Hepatocyte (in vitro differentiated cells): ENCODE results near the gene OR6P1. TPM values are rescaled to one million over a fixed set of nuclear protein-coding genes. Genes with fewer than 3 reads are reported as not detected.

Source experiments
- DNase-seq: peaks from one replicate; pipeline ENCODE4 v3.0.0-alpha.2; 2016; ENCODE audit warnings: low spot score
- H2AFZ ChIP-seq: fragments of 200-600 bp; sonication (generic); 2 replicates; pipeline ENCODE4 v1.6.0; 2016; ENCODE audit warnings: antibody characterized with exemption, mild to moderate bottlenecking
- H3K27ac ChIP-seq: fragments of 200-600 bp; sonication (generic); 2 replicates; pipeline ENCODE4 v1.5.1; 2016; ENCODE audit warnings: mild to moderate bottlenecking
- H3K27me3 ChIP-seq: fragments of 200-600 bp; sonication (generic); 2 replicates; pipeline ENCODE4 v1.6.1; 2016
- H3K36me3 ChIP-seq: fragments of 200-600 bp; sonication (generic); replicated peaks from 2 replicates; pipeline ENCODE4 v1.5.1; 2016; ENCODE audit warnings: low read depth; ENCODE audit not compliant: insufficient read depth
- H3K4me1 ChIP-seq: fragments of 200-600 bp; sonication (generic); 2 replicates; pipeline ENCODE4 v1.5.1; 2016; ENCODE audit warnings: mild to moderate bottlenecking, moderate library complexity; ENCODE audit not compliant: insufficient read depth
- H3K4me2 ChIP-seq: fragments of 200-600 bp; sonication (generic); 2 replicates; pipeline ENCODE4 v1.6.0; 2016
- H3K4me3 ChIP-seq: fragments of 200-600 bp; sonication (generic); 2 replicates; pipeline ENCODE4 v1.5.1; 2016; ENCODE audit warnings: mild to moderate bottlenecking
- H3K79me2 ChIP-seq: fragments of 200-600 bp; sonication (generic); 2 replicates; pipeline ENCODE4 v1.6.0; 2017; ENCODE audit warnings: mild to moderate bottlenecking
- H3K9me2 ChIP-seq: fragments of 200-600 bp; sonication (generic); replicated peaks from 2 replicates; pipeline ENCODE4 v1.6.0; 2017; ENCODE audit warnings: mild to moderate bottlenecking; ENCODE audit not compliant: insufficient read depth
- H3K9me3 ChIP-seq: fragments of 200-600 bp; sonication (generic); 2 replicates; pipeline ENCODE4 v1.5.1; 2016; ENCODE audit warnings: low read depth, mild to moderate bottlenecking
- H4K20me1 ChIP-seq: fragments of 200-600 bp; sonication (generic); 2 replicates; pipeline ENCODE4 v1.6.0; 2016; ENCODE audit warnings: mild to moderate bottlenecking; ENCODE audit not compliant: insufficient read depth, poor library complexity, severe bottlenecking
- EZH2 ChIP-seq: fragments of 200-600 bp; sonication (generic); IDR thresholded peaks from 2 replicates; pipeline ENCODE4 v1.6.1; 2016; ENCODE audit warnings: antibody characterized with exemption, mild to moderate bottlenecking, borderline replicate concordance
- EZH2phosphoT487 ChIP-seq: fragments of 200-600 bp; sonication (generic); IDR thresholded peaks from one replicate; pipeline ENCODE4 v1.6.1; 2018; ENCODE audit warnings: antibody characterized with exemption, mild to moderate bottlenecking, low read depth, moderate library complexity; ENCODE audit not compliant: unreplicated experiment, severe bottlenecking
- WGBS: methylation state at CpG from one replicate; pipeline ENCODE4 v1.1.6; 2016; ENCODE audit warnings: low lambda C conversion rate; ENCODE audit errors: missing lambda C conversion rate; 5-methylcytosine and 5-hydroxymethylcytosine counted together
- polyA plus RNA-seq: library from polyadenylated mRNA; unstranded; fragments of >200 nt; fragmentation: Nextera tagmentation; extraction: Ambion mirVana; gene quantifications from 2 replicates; pipeline ENCODE4 v1.2.1, GENCODE V29; 2016
- total RNA-seq: library from RNA; depleted of rRNA; stranded (reverse); fragments of >200 nt; gene quantifications from 2 replicates; pipeline ENCODE4 v1.2.3, GENCODE V29; 2014
- TF ChIP-seq, protein P1 (sequence below): fragments of 200-600 bp; sonication (generic); IDR thresholded peaks from 2 replicates; pipeline ENCODE4 v1.5.1; 2016; ENCODE audit warnings: antibody characterized with exemption, mild to moderate bottlenecking; ENCODE audit not compliant: poor library complexity

The OR6P1 gene
- total RNA-seq (not detected in 2 replicates), polyA plus RNA-seq (not detected in 2 replicates)

- TF ChIP-seq, protein P1, sequence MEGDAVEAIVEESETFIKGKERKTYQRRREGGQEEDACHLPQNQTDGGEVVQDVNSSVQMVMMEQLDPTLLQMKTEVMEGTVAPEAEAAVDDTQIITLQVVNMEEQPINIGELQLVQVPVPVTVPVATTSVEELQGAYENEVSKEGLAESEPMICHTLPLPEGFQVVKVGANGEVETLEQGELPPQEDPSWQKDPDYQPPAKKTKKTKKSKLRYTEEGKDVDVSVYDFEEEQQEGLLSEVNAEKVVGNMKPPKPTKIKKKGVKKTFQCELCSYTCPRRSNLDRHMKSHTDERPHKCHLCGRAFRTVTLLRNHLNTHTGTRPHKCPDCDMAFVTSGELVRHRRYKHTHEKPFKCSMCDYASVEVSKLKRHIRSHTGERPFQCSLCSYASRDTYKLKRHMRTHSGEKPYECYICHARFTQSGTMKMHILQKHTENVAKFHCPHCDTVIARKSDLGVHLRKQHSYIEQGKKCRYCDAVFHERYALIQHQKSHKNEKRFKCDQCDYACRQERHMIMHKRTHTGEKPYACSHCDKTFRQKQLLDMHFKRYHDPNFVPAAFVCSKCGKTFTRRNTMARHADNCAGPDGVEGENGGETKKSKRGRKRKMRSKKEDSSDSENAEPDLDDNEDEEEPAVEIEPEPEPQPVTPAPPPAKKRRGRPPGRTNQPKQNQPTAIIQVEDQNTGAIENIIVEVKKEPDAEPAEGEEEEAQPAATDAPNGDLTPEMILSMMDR = no peak
- TF ChIP-seq EZH2phosphoT487 (no peak), EZH2 (no peak)
- Histone ChIP-seq H3K4me2 (no peak within 1 kb of the TSS), H3K79me2 (no peaks in the 10 kb centered on the region), H3K9me3 (no peaks in the 10 kb centered on the region), H3K4me3 (no peak within 1 kb of the TSS), H3K4me1 (no peaks in the 10 kb centered on the region), H3K36me3 (no peaks in the 10 kb centered on the region), H2AFZ (no peak within 1 kb of the TSS), H3K9me2 (no peaks in the 10 kb centered on the region), H3K27ac (no peak within 1 kb of the TSS), H4K20me1 (no peaks in the 10 kb centered on the region), H3K27me3 (no peaks in the 10 kb centered on the region)
- no peak for DNase-seq
- WGBS = 77% methylated on average over 3 of the region's 3 CpGs
Observed at GRCh38 chr1:158570480-158570879, at the start of gene OR6P1. TSS of gene OR6P1 (minus strand) at chr1:158570580. CDS start at chr1:158563604, 6,976 bp downstream.

DNA sequence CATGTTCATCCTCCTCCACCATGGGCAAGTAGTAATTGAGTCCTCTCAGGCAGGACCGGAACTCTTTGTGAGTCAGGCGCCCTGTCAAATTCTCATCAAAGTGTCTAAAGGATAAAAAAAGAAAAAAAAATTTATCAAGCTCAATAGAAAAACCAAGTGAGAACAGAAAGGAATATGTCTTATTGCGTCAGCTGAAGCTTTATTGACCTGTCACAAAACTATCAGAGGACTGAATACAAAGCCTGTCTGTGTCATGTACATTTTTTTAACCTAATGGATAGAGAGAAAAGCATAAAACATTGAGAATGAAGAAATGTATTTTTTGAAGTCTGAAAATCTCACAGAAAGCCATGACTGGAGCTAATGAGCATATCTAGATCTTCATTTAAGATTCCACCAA lies 43.4 kb upstream of the OR6P1 start:
- no peak for DNase-seq
- TF ChIP-seq EZH2 (no peak), EZH2phosphoT487 (no peak)
- TF ChIP-seq, protein P1 = no peak
- Histone ChIP-seq H3K4me3 (no peak overlapping the region), H2AFZ (no peak overlapping the region), H3K27me3 (no peaks in the 10 kb centered on the region), H3K4me1 (no peaks in the 10 kb centered on the region), H3K27ac (no peak overlapping the region), H3K79me2 (no peaks in the 10 kb centered on the region), H3K36me3 (no peaks in the 10 kb centered on the region), H4K20me1 (no peaks in the 10 kb centered on the region), H3K4me2 (no peak overlapping the region), H3K9me2 (no peaks in the 10 kb centered on the region), H3K9me3 (no peaks in the 10 kb centered on the region)
- 91% methylated on average over 3 of the region's 3 CpGs for WGBS

DNA sequence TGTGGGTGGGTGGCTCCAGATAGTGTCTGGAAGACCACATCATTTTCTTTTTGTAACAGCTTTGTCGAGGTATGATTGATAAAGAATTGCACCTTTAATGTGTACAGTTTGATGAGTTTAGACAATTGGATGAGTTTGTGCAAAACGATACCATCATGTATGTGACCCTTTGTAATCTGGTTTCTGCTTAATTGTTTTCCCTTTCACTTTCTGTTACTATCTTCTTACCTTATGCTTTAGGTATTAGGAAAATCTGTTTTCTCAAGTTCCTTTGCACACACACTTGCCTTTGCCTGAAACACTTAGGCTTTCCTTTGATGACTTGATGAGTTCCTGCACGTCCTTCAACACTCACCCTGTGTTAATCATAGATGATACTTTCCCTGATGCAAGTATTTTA lies 41.5 kb upstream of the OR6P1 start:
- Histone ChIP-seq H3K9me3 (no peaks in the 10 kb centered on the region), H3K4me3 (no peak overlapping the region), H3K4me1 (no peaks in the 10 kb centered on the region), H3K9me2 (no peaks in the 10 kb centered on the region), H3K36me3 (no peaks in the 10 kb centered on the region), H3K27me3 (no peaks in the 10 kb centered on the region), H3K79me2 (no peaks in the 10 kb centered on the region), H2AFZ (no peak overlapping the region), H3K27ac (no peak overlapping the region), H4K20me1 (no peaks in the 10 kb centered on the region), H3K4me2 (no peak overlapping the region)
- no peak for DNase-seq
- 61% methylated on average over 3 of the region's 3 CpGs for WGBS
- TF ChIP-seq EZH2phosphoT487 (no peak), EZH2 (no peak)
- TF ChIP-seq, protein P1 = no peak

GRCh38 chr1:158607296-158607695 lies 36.9 kb upstream of the OR6P1 start:
- Histone ChIP-seq H3K79me2 (no peaks in the 10 kb centered on the region), H3K27ac (no peak overlapping the region), H3K4me2 (no peak overlapping the region), H3K4me3 (no peak overlapping the region), H3K4me1 (no peaks in the 10 kb centered on the region), H3K36me3 (no peaks in the 10 kb centered on the region), H4K20me1 (no peaks in the 10 kb centered on the region), H2AFZ (no peak overlapping the region), H3K27me3 (no peaks in the 10 kb centered on the region), H3K9me2 (no peaks in the 10 kb centered on the region), H3K9me3 (no peaks in the 10 kb centered on the region)
- no peak for DNase-seq
- TF ChIP-seq, protein P1 = no peak
- TF ChIP-seq EZH2 = no peak
- TF ChIP-seq EZH2phosphoT487 = no peak
- WGBS = 87% methylated on average over 1 of the region's 1 CpG
